DMS114 treated with DMSO at 0.1 percent for 48 hours (cell line): Measurements from ENCODE around the gene KRT85.
"Not testable (repeated sequence)": the region's sequence is repeated elsewhere in the genome, so short reads cannot be mapped to it uniquely, and the experiment has no call there.

Experiments
- DNase-seq: peaks from one replicate; lab custom pipeline; 2025; ENCODE audit not compliant: unreplicated experiment; lab: John Stamatoyannopoulos, UW

KRT85 gene

GRCh38 chr12:52327830-52328500, 39.3 kb downstream of the KRT85 start:
- DNase-seq = no peak

DNA sequence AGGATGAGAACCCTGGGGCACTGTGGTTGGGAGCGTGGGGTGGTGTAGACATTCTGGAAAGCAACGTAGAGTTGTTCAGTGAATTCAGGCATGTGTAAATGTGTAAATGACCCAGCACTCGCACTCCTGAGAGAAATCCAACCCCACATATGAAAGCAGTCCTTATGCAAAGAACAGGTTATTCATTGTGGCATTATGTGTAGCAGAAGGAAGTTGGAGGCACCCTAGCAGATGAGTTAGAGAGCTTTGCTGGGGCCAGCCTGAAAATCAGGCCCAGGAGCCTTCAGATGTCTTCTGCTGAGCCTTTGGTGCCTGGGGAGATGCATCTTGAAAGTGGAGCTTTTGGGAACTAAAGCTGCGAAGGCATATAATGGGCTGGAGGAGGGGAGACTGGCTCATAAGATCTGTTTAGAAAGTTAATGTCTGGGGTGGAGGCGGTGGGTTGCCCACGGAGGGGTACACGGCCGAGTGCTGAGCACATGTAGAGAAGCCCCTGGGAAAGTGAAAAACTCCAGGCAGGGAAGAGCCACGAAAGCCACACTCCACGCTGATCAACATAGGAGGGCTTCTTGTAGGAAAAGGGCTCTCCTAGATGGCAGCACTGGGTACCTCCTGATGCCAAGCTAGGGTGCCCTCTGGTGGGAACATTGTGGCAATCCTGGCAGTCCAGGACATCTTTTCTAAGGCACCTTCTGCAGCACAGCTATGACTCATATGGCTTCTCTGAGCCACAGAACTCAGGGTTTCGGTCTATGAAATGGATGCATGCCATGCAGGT, 40.0 kb downstream of the KRT85 start:
- peak; percentile 88 for DNase-seq

DNA sequence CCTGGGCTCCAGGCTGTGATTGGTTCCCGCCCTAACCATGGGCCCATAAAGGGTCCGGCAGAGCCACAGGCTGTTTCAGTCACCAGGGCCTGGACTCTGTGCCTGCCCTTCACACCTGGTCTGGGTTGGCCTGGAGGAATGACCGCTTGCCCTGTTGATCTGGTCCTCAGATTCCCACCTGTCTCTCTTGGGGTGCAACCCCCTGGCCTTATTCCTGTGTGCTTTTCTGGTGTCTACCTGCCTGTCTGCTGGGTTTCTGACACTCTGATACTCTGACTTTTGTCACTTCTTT, 43.2 kb downstream of the KRT85 start:
- no peak for DNase-seq

GRCh38 chr12:52323416-52324152, 43.7 kb downstream of the KRT85 start:
- DNase-seq = no peak

GRCh38 chr12:52323001-52323400, 44.3 kb downstream of the KRT85 start:
- DNase-seq = no peak

DNA sequence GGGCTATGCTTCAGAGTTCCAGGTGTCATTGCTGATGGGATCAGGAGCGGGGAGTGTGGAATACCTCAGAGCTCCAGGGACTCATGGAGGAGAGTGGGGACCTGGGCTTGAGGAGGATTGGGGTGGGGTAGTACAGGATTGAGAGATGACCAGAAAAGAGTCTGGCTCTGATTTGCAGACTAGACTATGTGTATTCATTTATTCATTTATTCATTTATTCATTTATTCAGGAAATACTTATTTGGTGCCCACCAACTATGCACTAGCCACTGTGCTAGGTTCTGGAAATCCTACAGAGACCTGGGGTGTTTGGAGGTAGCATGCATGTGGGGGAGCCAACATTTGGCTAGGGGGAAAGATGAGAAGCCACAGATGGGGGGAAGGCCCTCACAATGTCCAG, 45.2 kb downstream of the KRT85 start:
- no peak for DNase-seq

GRCh38 chr12:52321418-52321817, 45.9 kb downstream of the KRT85 start:
- DNase-seq = no peak

- DNase-seq = no peak
Observed at GRCh38 chr12:52320784-52321400, 46.4 kb downstream of the KRT85 start, which contains the start of gene KRT83. KRT83 (minus strand) TSS chr12:52321398; CDS start chr12:52321335, 63 bp downstream.

DNA sequence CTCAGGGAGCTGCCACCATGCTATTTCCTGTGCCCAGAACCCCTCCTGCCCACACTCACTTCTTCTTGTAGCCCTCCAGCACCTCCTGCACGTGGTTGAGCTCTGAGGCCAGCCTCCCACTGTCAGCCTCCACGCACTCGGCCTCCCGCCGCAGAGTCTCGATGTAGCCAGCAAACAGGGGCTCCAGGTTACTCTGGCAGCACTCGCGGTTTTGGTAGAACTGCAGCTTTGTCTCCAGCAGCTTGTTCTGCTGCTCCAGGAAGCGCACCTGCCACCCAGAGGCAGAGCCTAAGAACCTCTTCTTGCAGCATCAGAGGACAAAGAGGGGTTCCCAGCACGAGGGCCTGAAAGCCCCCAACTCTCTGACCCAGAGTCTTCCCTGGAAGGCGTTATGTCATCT, 48.2 kb downstream of the KRT85 start:
- no peak for DNase-seq

- no peak for DNase-seq
Observed at GRCh38 chr12:52318241-52318990, 48.9 kb downstream of the KRT85 start.

DNA sequence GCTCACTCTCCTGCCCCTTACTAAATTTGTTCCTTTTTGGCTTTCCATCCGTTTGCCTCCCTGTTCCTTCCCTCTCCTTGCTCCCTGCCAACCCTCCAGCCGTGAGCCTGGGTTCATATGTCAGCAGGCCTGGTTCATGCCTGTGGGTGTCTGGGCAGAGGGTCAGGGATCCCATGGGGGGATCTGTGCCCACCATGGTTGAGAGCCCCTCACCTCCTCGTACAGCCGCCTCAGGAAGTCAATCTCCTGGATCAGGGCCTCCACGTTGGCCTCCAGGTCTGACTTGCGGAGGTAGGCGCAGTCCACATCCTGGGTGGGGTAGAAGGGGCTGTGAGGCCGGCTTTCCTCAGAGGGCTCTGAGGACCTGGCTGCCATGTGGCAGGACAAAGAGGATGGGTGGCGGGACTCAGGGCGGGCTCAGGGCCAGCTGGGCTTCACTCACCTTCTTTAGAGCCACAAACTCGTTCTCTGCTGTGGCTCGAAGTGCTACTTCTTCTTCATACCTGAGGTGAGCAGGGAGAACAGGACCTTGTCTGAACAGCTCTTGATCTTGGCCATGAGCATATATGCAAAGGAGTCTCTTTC, 49.7 kb downstream of the KRT85 start:
- DNase-seq = no peak

- DNase-seq = no peak
Observed at GRCh38 chr12:52316701-52317100, 50.6 kb downstream of the KRT85 start.

GRCh38 chr12:52316290-52316689, 51.0 kb downstream of the KRT85 start:
- DNase-seq = no peak

GRCh38 chr12:52315721-52316120, 51.6 kb downstream of the KRT85 start:
- not testable (repeated sequence) for DNase-seq

DNA sequence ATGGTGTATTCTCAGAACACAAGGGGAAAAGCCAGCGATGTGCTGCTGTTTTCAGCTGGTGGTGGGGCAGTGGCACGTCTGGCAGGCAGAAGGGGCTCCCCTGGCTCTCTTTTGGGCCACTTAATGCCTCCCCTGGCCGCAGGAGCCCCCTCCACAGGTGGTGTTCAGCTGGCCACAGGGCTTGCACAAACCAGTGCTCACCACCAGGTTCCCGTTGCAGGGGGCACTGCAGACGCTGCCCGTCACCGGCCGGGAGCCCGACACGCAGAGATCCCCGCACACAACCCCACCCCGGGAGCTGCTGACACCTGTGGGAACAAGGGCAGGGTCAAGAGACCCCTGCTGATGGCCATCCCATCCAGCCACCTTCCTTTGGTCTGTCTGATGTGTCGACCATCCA, 52.8 kb downstream of the KRT85 start:
- no peak for DNase-seq

DNA sequence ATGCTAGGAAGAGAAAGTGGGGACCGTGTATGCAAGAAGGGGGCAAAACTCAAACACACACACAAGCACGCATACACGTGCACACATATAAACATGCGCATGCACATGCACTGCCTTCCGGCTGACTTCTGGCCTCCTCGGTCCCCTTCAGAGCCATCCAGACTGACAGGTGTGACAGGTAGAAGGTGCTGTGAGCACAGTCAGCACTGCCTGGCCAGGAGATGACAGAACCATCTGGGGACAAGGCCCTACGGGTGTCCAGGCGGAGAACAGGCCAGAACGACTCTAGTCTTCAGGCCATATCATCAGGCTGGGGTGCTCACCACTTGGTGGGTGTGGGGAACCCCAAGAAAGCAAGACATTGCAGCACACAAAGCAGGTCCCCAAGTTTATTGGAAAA, 53.4 kb downstream of the KRT85 start:
- no peak for DNase-seq

- no peak for DNase-seq
Observed at GRCh38 chr12:52313461-52313860, 53.8 kb downstream of the KRT85 start.

GRCh38 chr12:52312086-52312485, 55.2 kb downstream of the KRT85 start:
- DNase-seq = no peak

GRCh38 chr12:52311285-52311648, 56.0 kb downstream of the KRT85 start:
- DNase-seq = no peak

DNA sequence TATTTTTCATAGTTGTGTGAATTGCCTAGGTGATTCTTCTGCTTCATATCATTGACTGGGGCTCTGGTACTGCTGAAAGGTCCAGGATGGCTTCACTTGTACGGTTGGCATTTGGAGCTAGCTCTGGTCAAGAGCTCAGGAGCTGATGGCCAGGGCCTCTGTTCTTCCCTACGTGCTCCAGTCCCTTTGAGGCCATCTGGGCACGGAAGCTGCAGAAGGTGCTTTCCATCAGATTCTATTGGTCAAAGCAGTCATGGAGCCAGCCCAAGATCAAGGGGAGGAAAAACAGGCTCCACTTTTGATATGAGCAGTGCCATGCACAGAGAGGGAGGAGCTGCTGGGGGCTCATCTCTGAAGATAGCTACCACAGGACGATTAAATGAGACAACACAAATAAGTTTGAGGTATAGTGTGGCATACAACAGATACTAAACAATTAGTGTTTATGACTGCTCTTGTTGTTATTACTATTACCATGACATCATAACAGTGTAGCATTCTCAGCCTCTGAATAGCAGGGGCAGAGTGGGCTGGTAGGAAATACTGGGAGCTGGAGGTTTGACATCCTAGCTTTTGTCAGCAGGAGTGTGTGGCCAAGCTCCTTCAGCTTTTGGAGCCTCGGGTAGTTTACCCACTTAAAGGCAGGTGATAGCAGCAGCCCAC, 56.5 kb downstream of the KRT85 start:
- no peak for DNase-seq
